GM18858 (cell line): ENCODE results near the gene LIN28A.
"Not testable (repeated sequence)": the region's sequence is repeated elsewhere in the genome, so short reads cannot be mapped to it uniquely, and the experiment has no call there.

ENCODE experiments used
- ATAC-seq: cut with Tn5 transposase; IDR thresholded peaks from one replicate; pipeline ENCODE4 v1.9.1; 2021; ENCODE audit not compliant: unreplicated experiment

Gene LIN28A

GRCh38 chr1:26385063-26385462, 25.6 kb upstream of the LIN28A start:
- not testable (repeated sequence) for ATAC-seq

GRCh38 chr1:26387447-26387846, 23.2 kb upstream of the LIN28A start:
- no peak for ATAC-seq

- ATAC-seq: no peak
Observed at GRCh38 chr1:26388791-26389445, 21.7 kb upstream of the LIN28A start.

- no peak for ATAC-seq
Observed at GRCh38 chr1:26389604-26390247, 20.9 kb upstream of the LIN28A start.

GRCh38 chr1:26391450-26391849, 19.2 kb upstream of the LIN28A start:
- ATAC-seq: no peak

- no peak for ATAC-seq
Observed at GRCh38 chr1:26395754-26396153, 14.9 kb upstream of the LIN28A start.

GRCh38 chr1:26399034-26399433, 11.6 kb upstream of the LIN28A start:
- no peak for ATAC-seq

GRCh38 chr1:26401891-26402290, 8.7 kb upstream of the LIN28A start:
- ATAC-seq: no peak

- ATAC-seq: no peak
Observed at GRCh38 chr1:26403656-26404055, 7.0 kb upstream of the LIN28A start.

- ATAC-seq: no peak
Observed at GRCh38 chr1:26404641-26405040, 6.0 kb upstream of the LIN28A start.

GRCh38 chr1:26405281-26405915, 5.2 kb upstream of the LIN28A start:
- ATAC-seq: no peak

- ATAC-seq: no peak
Observed at GRCh38 chr1:26408604-26409003, 2.0 kb upstream of the LIN28A start.

- no peak for ATAC-seq
Observed at GRCh38 chr1:26409191-26409807, 1.3 kb upstream of the LIN28A start.

- no peak for ATAC-seq
Observed at GRCh38 chr1:26411624-26412074, 1.0 kb downstream of the LIN28A start.

GRCh38 chr1:26412180-26412840, 1.7 kb downstream of the LIN28A start:
- ATAC-seq: no peak

GRCh38 chr1:26413031-26413430, 2.4 kb downstream of the LIN28A start:
- ATAC-seq: no peak

GRCh38 chr1:26417111-26417759, 6.6 kb downstream of the LIN28A start:
- no peak for ATAC-seq

- ATAC-seq: no peak
Observed at GRCh38 chr1:26418865-26419349, 8.3 kb downstream of the LIN28A start.

GRCh38 chr1:26419494-26419893, 8.9 kb downstream of the LIN28A start:
- no peak for ATAC-seq

- ATAC-seq: no peak
Observed at GRCh38 chr1:26429721-26430120, 19.1 kb downstream of the LIN28A start.
